GM23338 (cell line): Measurements from ENCODE around the gene UBC. TPM values are rescaled to one million over a fixed set of nuclear protein-coding genes. Genes with fewer than 3 reads are reported as not detected.

ENCODE experiments used
- ATAC-seq: fragments of 200-7000 bp; cut with Tn5 transposase; 3 replicates; pipeline ENCODE4 v1.9.1; 2020
- DNase-seq: peaks from one replicate; pipeline ENCODE4 v3.0.0-alpha.2; 2015; ENCODE audit warnings: low spot score
- H2AFZ ChIP-seq: fragments of 200-600 bp; sonication (generic); 2 replicates; pipeline ENCODE4 v1.8.0; 2016; ENCODE audit warnings: antibody characterized with exemption, mild to moderate bottlenecking, moderate library complexity
- H3F3A ChIP-seq: fragments of 200-600 bp; sonication (generic); replicated peaks from 2 replicates; pipeline ENCODE4 v1.8.0; 2017; ENCODE audit warnings: antibody characterized with exemption, mixed run types, low read depth
- H3K27ac ChIP-seq: fragments of 200-600 bp; sonication (generic); 2 replicates; pipeline ENCODE4 v1.6.1; 2016; ENCODE audit warnings: low read depth
- H3K27me3 ChIP-seq: fragments of 200-600 bp; sonication (generic); 2 replicates; pipeline ENCODE4 v1.8.0; 2016; ENCODE audit warnings: mild to moderate bottlenecking, mixed run types, moderate library complexity; ENCODE audit not compliant: insufficient read depth
- H3K36me3 ChIP-seq: fragments of 200-600 bp; sonication (generic); 2 replicates; pipeline ENCODE4 v1.8.0; 2016; ENCODE audit warnings: mild to moderate bottlenecking; ENCODE audit not compliant: insufficient read depth
- H3K4me1 ChIP-seq: fragments of 200-600 bp; sonication (generic); 2 replicates; pipeline ENCODE4 v1.8.0; 2016; ENCODE audit warnings: mild to moderate bottlenecking, moderate library complexity; ENCODE audit not compliant: insufficient read depth
- H3K4me2 ChIP-seq: fragments of 200-600 bp; sonication (generic); 2 replicates; pipeline ENCODE4 v1.7.1; 2017; ENCODE audit warnings: mixed run types
- H3K4me3 ChIP-seq: fragments of 200-600 bp; sonication (generic); 2 replicates; pipeline ENCODE4 v1.6.1; 2016; ENCODE audit warnings: mixed run types
- H3K79me2 ChIP-seq: fragments of 200-600 bp; sonication (generic); replicated peaks from 2 replicates; pipeline ENCODE4 v1.8.0; 2017; ENCODE audit warnings: mild to moderate bottlenecking; ENCODE audit not compliant: insufficient read depth
- H3K9me2 ChIP-seq: fragments of 200-600 bp; sonication (generic); 2 replicates; pipeline ENCODE4 v1.8.0; 2017; ENCODE audit not compliant: insufficient read depth
- H4K20me1 ChIP-seq: fragments of 200-600 bp; sonication (generic); replicated peaks from 2 replicates; pipeline ENCODE4 v1.8.0; 2017; ENCODE audit warnings: mild to moderate bottlenecking; ENCODE audit not compliant: insufficient read depth
- H3K27ac Mint-ChIP-seq: 2 replicates; pipeline ENCODE4 v1.8.0; 2020; ENCODE audit warnings: inconsistent platforms, mild to moderate bottlenecking, moderate library complexity, mixed read lengths
- H3K27me3 Mint-ChIP-seq: 3 replicates; pipeline ENCODE4 v1.8.0; 2022; ENCODE audit warnings: low read depth, mild to moderate bottlenecking, moderate library complexity, mixed read lengths, inconsistent platforms; ENCODE audit not compliant: insufficient read depth, poor library complexity
- H3K36me3 Mint-ChIP-seq: 3 replicates; pipeline ENCODE4 v1.8.0; 2021; ENCODE audit warnings: low read depth, mild to moderate bottlenecking, inconsistent platforms, moderate library complexity, mixed read lengths
- H3K4me1 Mint-ChIP-seq: 3 replicates; pipeline ENCODE4 v1.8.0; 2020; ENCODE audit warnings: mild to moderate bottlenecking, inconsistent platforms, mixed read lengths
- H3K4me3 Mint-ChIP-seq: 3 replicates; pipeline ENCODE4 v1.8.0; 2021; ENCODE audit warnings: moderate library complexity, mild to moderate bottlenecking, inconsistent platforms, mixed read lengths
- H3K9me3 Mint-ChIP-seq: 3 replicates; pipeline ENCODE4 v1.8.0; 2020; ENCODE audit warnings: moderate library complexity, mild to moderate bottlenecking, inconsistent platforms, mixed read lengths
- CREB1 ChIP-seq: fragments of 250-450 bp; sonication (Bioruptor Pico); IDR thresholded peaks from 2 replicates; pipeline ENCODE4 v1.5.0; 2020; ENCODE audit warnings: low read depth, mild to moderate bottlenecking, moderate library complexity
- EZH2 ChIP-seq: fragments of 200-600 bp; sonication (generic); IDR thresholded peaks from one replicate; pipeline ENCODE4 v1.8.0; 2017; ENCODE audit warnings: antibody characterized with exemption, mild to moderate bottlenecking, low read depth; ENCODE audit not compliant: unreplicated experiment
- POLR2AphosphoS5 ChIP-seq: IDR thresholded peaks from 2 replicates; pipeline ENCODE4 v1.6.1; 2016; ENCODE audit warnings: antibody characterized with exemption, low read depth
- ZNF331 ChIP-seq: fragments of 250-450 bp; sonication (Bioruptor Pico); IDR thresholded peaks from 2 replicates; pipeline ENCODE4 v1.5.0; 2020; ENCODE audit warnings: low read depth, mild to moderate bottlenecking, moderate library complexity
- polyA plus RNA-seq: library from polyadenylated mRNA; unstranded; fragments of >200 nt; fragmentation: Nextera tagmentation; extraction: Ambion mirVana; gene quantifications from 2 replicates; pipeline ENCODE4 v1.2.1, GENCODE V29; 2016
- total RNA-seq: library from RNA; depleted of rRNA; stranded (reverse); fragments of >200 nt; shearing (Covaris generic); gene quantifications from 2 replicates; pipeline ENCODE4 v1.2.3, GENCODE V29; 2014
- TF ChIP-seq, protein P1 (sequence below): fragments of 250-450 bp; sonication (Bioruptor Pico); IDR thresholded peaks from 2 replicates; pipeline ENCODE4 v1.5.0; 2020; ENCODE audit warnings: mild to moderate bottlenecking, moderate library complexity
- TF ChIP-seq, protein P2 (sequence below), 2 experiments: fragments of 200-600 bp in 1 of 2; sonication (generic) in 1 of 2; conservative IDR thresholded peaks; 2 replicates each; pipeline versions ENCODE4 v1.5.1 to v1.6.1; 2016 to 2017; ENCODE audit warnings: antibody characterized with exemption in 2 of 2, low read depth in 2 of 2, mild to moderate bottlenecking in 2 of 2, moderate library complexity in 1 of 2
- TF ChIP-seq, protein P3 (sequence below): IDR thresholded peaks from 2 replicates; pipeline ENCODE4 v1.6.1; 2016; ENCODE audit warnings: antibody characterized with exemption

UBC gene
- total and polyA plus RNA-seq, 2 experiments from 2014 or later, result 511 to 665 TPM

DNA sequence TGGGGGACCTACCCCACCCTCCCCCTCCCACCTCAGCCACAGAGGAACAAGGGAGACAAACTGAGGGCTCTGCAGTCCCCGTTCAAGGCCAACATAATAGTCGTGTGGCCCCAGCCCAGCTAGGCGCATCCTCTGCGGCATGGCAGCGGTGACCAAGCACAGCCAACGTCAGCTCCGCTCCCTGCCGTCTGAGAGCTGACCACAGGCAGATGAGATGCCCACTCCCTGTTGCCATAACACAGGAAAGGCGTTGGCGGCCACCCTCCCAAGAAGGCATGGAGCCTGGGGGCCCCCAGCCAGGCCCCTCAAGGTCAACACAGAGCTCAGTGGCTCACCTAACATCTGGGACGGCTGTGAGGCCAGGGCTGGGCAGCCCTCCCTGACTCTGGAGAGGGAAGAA, 32.6 kb upstream of the UBC start:
- H2AFZ ChIP-seq, result no peak overlapping the region
- DNase-seq, result no peak
- Mint-ChIP-seq H3K27me3 (peaks cover 9% of the 10 kb centered on the region), H3K36me3 (peaks cover 52% of the 10 kb centered on the region), H3K4me3 (no peak overlapping the region), H3K4me1 (no peaks in the 10 kb centered on the region), H3K27ac (no peak overlapping the region), H3K9me3 (no peaks in the 10 kb centered on the region)
- H3K36me3 ChIP-seq, result peaks cover 8% of the 10 kb centered on the region; the same call in 1 of the 2 replicates
- no peak overlapping the region for H3K27ac ChIP-seq
- no peaks in the 10 kb centered on the region for H3K27me3 ChIP-seq
- TF ChIP-seq, protein P1, sequence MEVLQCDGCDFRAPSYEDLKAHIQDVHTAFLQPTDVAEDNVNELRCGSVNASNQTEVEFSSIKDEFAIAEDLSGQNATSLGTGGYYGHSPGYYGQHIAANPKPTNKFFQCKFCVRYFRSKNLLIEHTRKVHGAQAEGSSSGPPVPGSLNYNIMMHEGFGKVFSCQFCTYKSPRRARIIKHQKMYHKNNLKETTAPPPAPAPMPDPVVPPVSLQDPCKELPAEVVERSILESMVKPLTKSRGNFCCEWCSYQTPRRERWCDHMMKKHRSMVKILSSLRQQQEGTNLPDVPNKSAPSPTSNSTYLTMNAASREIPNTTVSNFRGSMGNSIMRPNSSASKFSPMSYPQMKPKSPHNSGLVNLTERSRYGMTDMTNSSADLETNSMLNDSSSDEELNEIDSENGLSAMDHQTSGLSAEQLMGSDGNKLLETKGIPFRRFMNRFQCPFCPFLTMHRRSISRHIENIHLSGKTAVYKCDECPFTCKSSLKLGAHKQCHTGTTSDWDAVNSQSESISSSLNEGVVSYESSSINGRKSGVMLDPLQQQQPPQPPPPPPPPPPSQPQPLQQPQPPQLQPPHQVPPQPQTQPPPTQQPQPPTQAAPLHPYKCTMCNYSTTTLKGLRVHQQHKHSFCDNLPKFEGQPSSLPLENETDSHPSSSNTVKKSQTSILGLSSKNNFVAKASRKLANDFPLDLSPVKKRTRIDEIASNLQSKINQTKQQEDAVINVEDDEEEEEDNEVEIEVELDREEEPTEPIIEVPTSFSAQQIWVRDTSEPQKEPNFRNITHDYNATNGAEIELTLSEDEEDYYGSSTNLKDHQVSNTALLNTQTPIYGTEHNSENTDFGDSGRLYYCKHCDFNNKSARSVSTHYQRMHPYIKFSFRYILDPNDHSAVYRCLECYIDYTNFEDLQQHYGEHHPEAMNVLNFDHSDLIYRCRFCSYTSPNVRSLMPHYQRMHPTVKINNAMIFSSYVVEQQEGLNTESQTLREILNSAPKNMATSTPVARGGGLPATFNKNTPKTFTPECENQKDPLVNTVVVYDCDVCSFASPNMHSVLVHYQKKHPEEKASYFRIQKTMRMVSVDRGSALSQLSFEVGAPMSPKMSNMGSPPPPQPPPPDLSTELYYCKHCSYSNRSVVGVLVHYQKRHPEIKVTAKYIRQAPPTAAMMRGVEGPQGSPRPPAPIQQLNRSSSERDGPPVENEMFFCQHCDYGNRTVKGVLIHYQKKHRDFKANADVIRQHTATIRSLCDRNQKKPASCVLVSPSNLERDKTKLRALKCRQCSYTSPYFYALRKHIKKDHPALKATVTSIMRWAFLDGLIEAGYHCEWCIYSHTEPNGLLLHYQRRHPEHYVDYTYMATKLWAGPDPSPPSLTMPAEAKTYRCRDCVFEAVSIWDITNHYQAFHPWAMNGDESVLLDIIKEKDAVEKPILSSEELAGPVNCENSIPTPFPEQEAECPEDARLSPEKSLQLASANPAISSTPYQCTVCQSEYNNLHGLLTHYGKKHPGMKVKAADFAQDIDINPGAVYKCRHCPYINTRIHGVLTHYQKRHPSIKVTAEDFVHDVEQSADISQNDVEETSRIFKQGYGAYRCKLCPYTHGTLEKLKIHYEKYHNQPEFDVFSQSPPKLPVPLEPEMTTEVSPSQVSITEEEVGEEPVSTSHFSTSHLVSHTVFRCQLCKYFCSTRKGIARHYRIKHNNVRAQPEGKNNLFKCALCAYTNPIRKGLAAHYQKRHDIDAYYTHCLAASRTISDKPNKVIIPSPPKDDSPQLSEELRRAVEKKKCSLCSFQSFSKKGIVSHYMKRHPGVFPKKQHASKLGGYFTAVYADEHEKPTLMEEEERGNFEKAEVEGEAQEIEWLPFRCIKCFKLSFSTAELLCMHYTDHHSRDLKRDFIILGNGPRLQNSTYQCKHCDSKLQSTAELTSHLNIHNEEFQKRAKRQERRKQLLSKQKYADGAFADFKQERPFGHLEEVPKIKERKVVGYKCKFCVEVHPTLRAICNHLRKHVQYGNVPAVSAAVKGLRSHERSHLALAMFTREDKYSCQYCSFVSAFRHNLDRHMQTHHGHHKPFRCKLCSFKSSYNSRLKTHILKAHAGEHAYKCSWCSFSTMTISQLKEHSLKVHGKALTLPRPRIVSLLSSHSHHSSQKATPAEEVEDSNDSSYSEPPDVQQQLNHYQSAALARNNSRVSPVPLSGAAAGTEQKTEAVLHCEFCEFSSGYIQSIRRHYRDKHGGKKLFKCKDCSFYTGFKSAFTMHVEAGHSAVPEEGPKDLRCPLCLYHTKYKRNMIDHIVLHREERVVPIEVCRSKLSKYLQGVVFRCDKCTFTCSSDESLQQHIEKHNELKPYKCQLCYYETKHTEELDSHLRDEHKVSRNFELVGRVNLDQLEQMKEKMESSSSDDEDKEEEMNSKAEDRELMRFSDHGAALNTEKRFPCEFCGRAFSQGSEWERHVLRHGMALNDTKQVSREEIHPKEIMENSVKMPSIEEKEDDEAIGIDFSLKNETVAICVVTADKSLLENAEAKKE, result no peak
- no peak for TF ChIP-seq EZH2
- TF ChIP-seq ZNF331 (CRISPR knock-in tag), result no peak
- H3K4me3 ChIP-seq, result no peak overlapping the region
- no peaks in the 10 kb centered on the region for H3K4me1 ChIP-seq
- no peaks in the 10 kb centered on the region for H3K79me2 ChIP-seq
- no peak for ATAC-seq
- H3K4me2 ChIP-seq, result no peak overlapping the region
- H4K20me1 ChIP-seq, result peaks cover 4% of the 10 kb centered on the region; the same call in 1 of the 2 replicates
- no peaks in the 10 kb centered on the region for H3K9me2 ChIP-seq
- H3F3A ChIP-seq, result peaks cover under 1% of the 10 kb centered on the region

DNA sequence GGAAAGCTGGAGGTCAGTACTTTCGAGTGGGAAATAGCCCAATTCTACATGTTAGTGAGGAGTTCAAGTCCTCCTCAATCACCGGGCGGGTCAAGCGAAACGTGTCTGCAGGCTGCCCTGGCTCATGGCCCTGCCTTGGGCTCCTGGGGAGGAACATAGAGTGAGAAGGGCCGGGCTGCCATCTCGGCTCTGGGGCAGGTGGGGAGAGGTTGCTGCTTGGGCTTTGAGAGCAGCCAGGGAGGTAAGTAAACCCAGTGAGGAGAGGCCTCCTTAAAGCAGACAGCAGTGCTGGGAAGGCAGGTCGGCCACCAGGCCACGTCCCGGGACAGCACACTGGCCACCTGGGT, 32.0 kb upstream of the UBC start:
- H3K4me2 ChIP-seq, result no peak overlapping the region
- H2AFZ ChIP-seq, result no peak overlapping the region
- Mint-ChIP-seq H3K4me1 (no peaks in the 10 kb centered on the region), H3K27me3 (peaks cover 9% of the 10 kb centered on the region), H3K4me3 (no peak overlapping the region), H3K36me3 (peaks cover 46% of the 10 kb centered on the region), H3K9me3 (no peaks in the 10 kb centered on the region), H3K27ac (no peak overlapping the region)
- no peaks in the 10 kb centered on the region for H3K9me2 ChIP-seq
- H3K27ac ChIP-seq, result no peak overlapping the region; the same call in 1 of the 2 replicates
- H3K27me3 ChIP-seq, result no peaks in the 10 kb centered on the region
- DNase-seq, result no peak
- H3K79me2 ChIP-seq, result no peaks in the 10 kb centered on the region
- H3K36me3 ChIP-seq, result peaks cover 8% of the 10 kb centered on the region; the same call in 1 of the 2 replicates
- H3K4me1 ChIP-seq, result no peaks in the 10 kb centered on the region
- no peak overlapping the region for H3K4me3 ChIP-seq
- H4K20me1 ChIP-seq, result peaks cover 4% of the 10 kb centered on the region; the same call in 1 of the 2 replicates
- ATAC-seq, result no peak
- peaks cover 5% of the 10 kb centered on the region for H3F3A ChIP-seq
- TF ChIP-seq, protein P2, sequence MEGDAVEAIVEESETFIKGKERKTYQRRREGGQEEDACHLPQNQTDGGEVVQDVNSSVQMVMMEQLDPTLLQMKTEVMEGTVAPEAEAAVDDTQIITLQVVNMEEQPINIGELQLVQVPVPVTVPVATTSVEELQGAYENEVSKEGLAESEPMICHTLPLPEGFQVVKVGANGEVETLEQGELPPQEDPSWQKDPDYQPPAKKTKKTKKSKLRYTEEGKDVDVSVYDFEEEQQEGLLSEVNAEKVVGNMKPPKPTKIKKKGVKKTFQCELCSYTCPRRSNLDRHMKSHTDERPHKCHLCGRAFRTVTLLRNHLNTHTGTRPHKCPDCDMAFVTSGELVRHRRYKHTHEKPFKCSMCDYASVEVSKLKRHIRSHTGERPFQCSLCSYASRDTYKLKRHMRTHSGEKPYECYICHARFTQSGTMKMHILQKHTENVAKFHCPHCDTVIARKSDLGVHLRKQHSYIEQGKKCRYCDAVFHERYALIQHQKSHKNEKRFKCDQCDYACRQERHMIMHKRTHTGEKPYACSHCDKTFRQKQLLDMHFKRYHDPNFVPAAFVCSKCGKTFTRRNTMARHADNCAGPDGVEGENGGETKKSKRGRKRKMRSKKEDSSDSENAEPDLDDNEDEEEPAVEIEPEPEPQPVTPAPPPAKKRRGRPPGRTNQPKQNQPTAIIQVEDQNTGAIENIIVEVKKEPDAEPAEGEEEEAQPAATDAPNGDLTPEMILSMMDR (conservative IDR thresholded peaks at IDR 0.05; ENCODE audit: low read depth in 2 of 2), result no peak
- no peak for TF ChIP-seq CREB1 (CRISPR knock-in tag)
- TF ChIP-seq, protein P3, sequence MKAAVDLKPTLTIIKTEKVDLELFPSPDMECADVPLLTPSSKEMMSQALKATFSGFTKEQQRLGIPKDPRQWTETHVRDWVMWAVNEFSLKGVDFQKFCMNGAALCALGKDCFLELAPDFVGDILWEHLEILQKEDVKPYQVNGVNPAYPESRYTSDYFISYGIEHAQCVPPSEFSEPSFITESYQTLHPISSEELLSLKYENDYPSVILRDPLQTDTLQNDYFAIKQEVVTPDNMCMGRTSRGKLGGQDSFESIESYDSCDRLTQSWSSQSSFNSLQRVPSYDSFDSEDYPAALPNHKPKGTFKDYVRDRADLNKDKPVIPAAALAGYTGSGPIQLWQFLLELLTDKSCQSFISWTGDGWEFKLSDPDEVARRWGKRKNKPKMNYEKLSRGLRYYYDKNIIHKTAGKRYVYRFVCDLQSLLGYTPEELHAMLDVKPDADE, result no peak
- TF ChIP-seq EZH2, result no peak
- TF ChIP-seq POLR2AphosphoS5, result no peak
- no peak for TF ChIP-seq ZNF331 (CRISPR knock-in tag)
